GM23338 (cell line): ENCODE results near the gene ATP6V0C. TPM values are rescaled to one million over a fixed set of nuclear protein-coding genes. Genes with fewer than 3 reads are reported as not detected.

Experiments used
- ATAC-seq: fragments of 200-7000 bp; cut with Tn5 transposase; 3 replicates; pipeline ENCODE4 v1.9.1; 2020
- DNase-seq: peaks from one replicate; pipeline ENCODE4 v3.0.0-alpha.2; 2015; ENCODE audit warnings: low spot score
- H2AFZ ChIP-seq: fragments of 200-600 bp; sonication (generic); 2 replicates; pipeline ENCODE4 v1.8.0; 2016; ENCODE audit warnings: antibody characterized with exemption, mild to moderate bottlenecking, moderate library complexity
- H3F3A ChIP-seq: fragments of 200-600 bp; sonication (generic); replicated peaks from 2 replicates; pipeline ENCODE4 v1.8.0; 2017; ENCODE audit warnings: antibody characterized with exemption, mixed run types, low read depth
- H3K27ac ChIP-seq: fragments of 200-600 bp; sonication (generic); 2 replicates; pipeline ENCODE4 v1.6.1; 2016; ENCODE audit warnings: low read depth
- H3K27me3 ChIP-seq: fragments of 200-600 bp; sonication (generic); 2 replicates; pipeline ENCODE4 v1.8.0; 2016; ENCODE audit warnings: mild to moderate bottlenecking, mixed run types, moderate library complexity; ENCODE audit not compliant: insufficient read depth
- H3K36me3 ChIP-seq: fragments of 200-600 bp; sonication (generic); 2 replicates; pipeline ENCODE4 v1.8.0; 2016; ENCODE audit warnings: mild to moderate bottlenecking; ENCODE audit not compliant: insufficient read depth
- H3K4me1 ChIP-seq: fragments of 200-600 bp; sonication (generic); 2 replicates; pipeline ENCODE4 v1.8.0; 2016; ENCODE audit warnings: mild to moderate bottlenecking, moderate library complexity; ENCODE audit not compliant: insufficient read depth
- H3K4me2 ChIP-seq: fragments of 200-600 bp; sonication (generic); 2 replicates; pipeline ENCODE4 v1.7.1; 2017; ENCODE audit warnings: mixed run types
- H3K4me3 ChIP-seq: fragments of 200-600 bp; sonication (generic); 2 replicates; pipeline ENCODE4 v1.6.1; 2016; ENCODE audit warnings: mixed run types
- H3K79me2 ChIP-seq: fragments of 200-600 bp; sonication (generic); replicated peaks from 2 replicates; pipeline ENCODE4 v1.8.0; 2017; ENCODE audit warnings: mild to moderate bottlenecking; ENCODE audit not compliant: insufficient read depth
- H3K9me2 ChIP-seq: fragments of 200-600 bp; sonication (generic); 2 replicates; pipeline ENCODE4 v1.8.0; 2017; ENCODE audit not compliant: insufficient read depth
- H4K20me1 ChIP-seq: fragments of 200-600 bp; sonication (generic); replicated peaks from 2 replicates; pipeline ENCODE4 v1.8.0; 2017; ENCODE audit warnings: mild to moderate bottlenecking; ENCODE audit not compliant: insufficient read depth
- H3K27ac Mint-ChIP-seq: 2 replicates; pipeline ENCODE4 v1.8.0; 2020; ENCODE audit warnings: inconsistent platforms, mild to moderate bottlenecking, moderate library complexity, mixed read lengths
- H3K27me3 Mint-ChIP-seq: 3 replicates; pipeline ENCODE4 v1.8.0; 2022; ENCODE audit warnings: low read depth, mild to moderate bottlenecking, moderate library complexity, mixed read lengths, inconsistent platforms; ENCODE audit not compliant: insufficient read depth, poor library complexity
- H3K36me3 Mint-ChIP-seq: 3 replicates; pipeline ENCODE4 v1.8.0; 2021; ENCODE audit warnings: low read depth, mild to moderate bottlenecking, inconsistent platforms, moderate library complexity, mixed read lengths
- H3K4me1 Mint-ChIP-seq: 3 replicates; pipeline ENCODE4 v1.8.0; 2020; ENCODE audit warnings: mild to moderate bottlenecking, inconsistent platforms, mixed read lengths
- H3K4me3 Mint-ChIP-seq: 3 replicates; pipeline ENCODE4 v1.8.0; 2021; ENCODE audit warnings: moderate library complexity, mild to moderate bottlenecking, inconsistent platforms, mixed read lengths
- H3K9me3 Mint-ChIP-seq: 3 replicates; pipeline ENCODE4 v1.8.0; 2020; ENCODE audit warnings: moderate library complexity, mild to moderate bottlenecking, inconsistent platforms, mixed read lengths
- CREB1 ChIP-seq: fragments of 250-450 bp; sonication (Bioruptor Pico); IDR thresholded peaks from 2 replicates; pipeline ENCODE4 v1.5.0; 2020; ENCODE audit warnings: low read depth, mild to moderate bottlenecking, moderate library complexity
- ETS1 ChIP-seq: IDR thresholded peaks from 2 replicates; pipeline ENCODE4 v1.6.1; 2016; ENCODE audit warnings: antibody characterized with exemption
- EZH2 ChIP-seq: fragments of 200-600 bp; sonication (generic); IDR thresholded peaks from one replicate; pipeline ENCODE4 v1.8.0; 2017; ENCODE audit warnings: antibody characterized with exemption, mild to moderate bottlenecking, low read depth; ENCODE audit not compliant: unreplicated experiment
- EZH2phosphoT487 ChIP-seq: fragments of 200-600 bp; sonication (generic); IDR thresholded peaks from one replicate; pipeline ENCODE4 v1.8.1; 2018; ENCODE audit warnings: antibody characterized with exemption; ENCODE audit not compliant: unreplicated experiment
- JUNB ChIP-seq: IDR thresholded peaks from one replicate; pipeline ENCODE4 v1.6.1; 2016; ENCODE audit warnings: antibody characterized with exemption; ENCODE audit not compliant: unreplicated experiment
- NANOG ChIP-seq: IDR thresholded peaks from 2 replicates; pipeline ENCODE4 v1.6.1; 2016; ENCODE audit warnings: antibody characterized with exemption, borderline replicate concordance
- POLR2AphosphoS5 ChIP-seq: IDR thresholded peaks from 2 replicates; pipeline ENCODE4 v1.6.1; 2016; ENCODE audit warnings: antibody characterized with exemption, low read depth
- REST ChIP-seq: IDR thresholded peaks from one replicate; pipeline ENCODE4 v1.6.1; 2018; ENCODE audit warnings: antibody characterized with exemption; ENCODE audit not compliant: unreplicated experiment
- STAT1 ChIP-seq: IDR thresholded peaks from one replicate; pipeline ENCODE4 v1.6.1; 2016; ENCODE audit warnings: antibody characterized with exemption; ENCODE audit not compliant: unreplicated experiment
- ZNF114 ChIP-seq: fragments of 250-450 bp; sonication (Bioruptor Pico); IDR thresholded peaks from 2 replicates; pipeline ENCODE4 v1.5.0; 2020; ENCODE audit warnings: mild to moderate bottlenecking, moderate library complexity
- ZNF331 ChIP-seq: fragments of 250-450 bp; sonication (Bioruptor Pico); IDR thresholded peaks from 2 replicates; pipeline ENCODE4 v1.5.0; 2020; ENCODE audit warnings: low read depth, mild to moderate bottlenecking, moderate library complexity
- ZNF462 ChIP-seq: fragments of 250-450 bp; sonication (Bioruptor Pico); IDR thresholded peaks from 2 replicates; pipeline ENCODE4 v1.5.0; 2020; ENCODE audit warnings: mild to moderate bottlenecking, moderate library complexity
- polyA plus RNA-seq: library from polyadenylated mRNA; unstranded; fragments of >200 nt; fragmentation: Nextera tagmentation; extraction: Ambion mirVana; gene quantifications from 2 replicates; pipeline ENCODE4 v1.2.1, GENCODE V29; 2016
- total RNA-seq: library from RNA; depleted of rRNA; stranded (reverse); fragments of >200 nt; shearing (Covaris generic); gene quantifications from 2 replicates; pipeline ENCODE4 v1.2.3, GENCODE V29; 2014
- TF ChIP-seq, protein P1 (sequence below), 2 experiments: fragments of 200-600 bp in 1 of 2; sonication (generic) in 1 of 2; conservative IDR thresholded peaks; 2 replicates each; pipeline versions ENCODE4 v1.5.1 to v1.6.1; 2016 to 2017; ENCODE audit warnings: antibody characterized with exemption in 2 of 2, low read depth in 2 of 2, mild to moderate bottlenecking in 2 of 2, moderate library complexity in 1 of 2

Gene ATP6V0C
- total and polyA plus RNA-seq, 2 experiments from 2014 or later, result 98.2 to 162 TPM

DNA sequence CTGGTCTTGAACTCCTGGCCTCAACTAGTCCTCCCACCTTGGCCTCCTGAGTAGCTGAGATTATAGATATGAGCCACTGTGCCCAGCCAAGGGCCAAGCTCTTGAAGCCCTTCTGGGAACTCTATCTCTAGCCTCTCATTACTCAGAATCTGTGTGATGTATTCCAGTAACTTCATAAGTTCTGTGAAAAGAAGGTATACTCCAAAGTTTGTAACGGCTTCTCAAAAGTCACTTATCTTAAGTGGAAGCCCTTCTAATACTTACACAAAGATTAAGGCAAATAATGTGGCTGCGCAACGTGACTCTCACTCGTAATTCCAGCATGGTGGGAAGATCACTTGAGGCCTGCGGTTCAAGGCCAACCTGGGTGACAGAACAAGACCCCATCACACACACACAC, 19.1 kb upstream of the ATP6V0C start:
- Mint-ChIP-seq H3K4me1 (no peaks in the 10 kb centered on the region), H3K4me3 (no peak overlapping the region), H3K36me3 (peaks cover 8% of the 10 kb centered on the region; the same call in 2 of the 3 replicates), H3K27ac (no peak overlapping the region), H3K27me3 (peaks cover 6% of the 10 kb centered on the region), H3K9me3 (no peaks in the 10 kb centered on the region)
- no peak overlapping the region for H3K27ac ChIP-seq
- no peak for TF ChIP-seq EZH2phosphoT487
- TF ChIP-seq EZH2, result no peak
- TF ChIP-seq CREB1 (CRISPR knock-in tag), result no peak
- no peak for TF ChIP-seq REST
- TF ChIP-seq, protein P1, sequence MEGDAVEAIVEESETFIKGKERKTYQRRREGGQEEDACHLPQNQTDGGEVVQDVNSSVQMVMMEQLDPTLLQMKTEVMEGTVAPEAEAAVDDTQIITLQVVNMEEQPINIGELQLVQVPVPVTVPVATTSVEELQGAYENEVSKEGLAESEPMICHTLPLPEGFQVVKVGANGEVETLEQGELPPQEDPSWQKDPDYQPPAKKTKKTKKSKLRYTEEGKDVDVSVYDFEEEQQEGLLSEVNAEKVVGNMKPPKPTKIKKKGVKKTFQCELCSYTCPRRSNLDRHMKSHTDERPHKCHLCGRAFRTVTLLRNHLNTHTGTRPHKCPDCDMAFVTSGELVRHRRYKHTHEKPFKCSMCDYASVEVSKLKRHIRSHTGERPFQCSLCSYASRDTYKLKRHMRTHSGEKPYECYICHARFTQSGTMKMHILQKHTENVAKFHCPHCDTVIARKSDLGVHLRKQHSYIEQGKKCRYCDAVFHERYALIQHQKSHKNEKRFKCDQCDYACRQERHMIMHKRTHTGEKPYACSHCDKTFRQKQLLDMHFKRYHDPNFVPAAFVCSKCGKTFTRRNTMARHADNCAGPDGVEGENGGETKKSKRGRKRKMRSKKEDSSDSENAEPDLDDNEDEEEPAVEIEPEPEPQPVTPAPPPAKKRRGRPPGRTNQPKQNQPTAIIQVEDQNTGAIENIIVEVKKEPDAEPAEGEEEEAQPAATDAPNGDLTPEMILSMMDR (conservative IDR thresholded peaks at IDR 0.05; ENCODE audit: low read depth in 2 of 2), result no peak
- no peak for TF ChIP-seq ZNF331 (CRISPR knock-in tag)
- no peak for TF ChIP-seq ZNF114 (CRISPR knock-in tag)
- no peak for TF ChIP-seq ZNF462 (CRISPR knock-in tag)
- TF ChIP-seq POLR2AphosphoS5, result no peak
- TF ChIP-seq STAT1, result no peak
- TF ChIP-seq ETS1, result no peak
- TF ChIP-seq JUNB, result no peak
- TF ChIP-seq NANOG, result no peak
- H3K27me3 ChIP-seq, result no peaks in the 10 kb centered on the region
- H2AFZ ChIP-seq, result no peak overlapping the region
- no peaks in the 10 kb centered on the region for H3K9me2 ChIP-seq
- H3K4me2 ChIP-seq, result no peak overlapping the region
- no peak overlapping the region for H3K4me3 ChIP-seq
- H3F3A ChIP-seq, result no peaks in the 10 kb centered on the region
- no peak for ATAC-seq
- no peak for DNase-seq
- no peaks in the 10 kb centered on the region; the same call in 1 of the 2 replicates for H4K20me1 ChIP-seq
- no peaks in the 10 kb centered on the region for H3K79me2 ChIP-seq
- H3K36me3 ChIP-seq, result no peaks in the 10 kb centered on the region
- no peaks in the 10 kb centered on the region for H3K4me1 ChIP-seq
